Activated CD4-positive, alpha-beta T cell treated with anti-CD3 and anti-CD28 coated beads, Interleukin-2, amount 10 ng/mL, durations not matched to agents 7 days and 5 days (primary cell): Measurements from ENCODE around the gene ADK. TPM values are rescaled to one million over a fixed set of nuclear protein-coding genes. Genes with fewer than 3 reads are reported as not detected.

Experiments
- CTCF ChIA-PET: fragments of 350-600 bp; sonication (Branson Sonifier 250); formaldehyde crosslinking; loops from one replicate; lab custom pipeline; 2021; ENCODE audit warnings: antibody characterized with exemption; lab: Charles Lee
- POLR2A ChIA-PET: fragments of 350-600 bp; sonication (Branson Sonifier 250); formaldehyde crosslinking; loops from one replicate; lab custom pipeline; 2021; ENCODE audit warnings: antibody characterized with exemption; lab: Charles Lee
- DNase-seq: peaks from one replicate; pipeline ENCODE4 v3.0.0-alpha.2; 2020
- H3K27ac Mint-ChIP-seq: one replicate; pipeline ENCODE4 v1.8.0; 2021; ENCODE audit warnings: mild to moderate bottlenecking, moderate library complexity, mixed read lengths
- H3K27me3 Mint-ChIP-seq: one replicate; pipeline ENCODE4 v1.8.0; 2021; ENCODE audit warnings: mixed read lengths
- H3K36me3 Mint-ChIP-seq: one replicate; pipeline ENCODE4 v1.8.0; 2021; ENCODE audit warnings: low read depth, mixed read lengths
- H3K4me1 Mint-ChIP-seq: one replicate; pipeline ENCODE4 v1.8.0; 2021; ENCODE audit warnings: mixed read lengths
- H3K4me3 Mint-ChIP-seq: one replicate; pipeline ENCODE4 v1.8.0; 2021; ENCODE audit warnings: mild to moderate bottlenecking, moderate library complexity, mixed read lengths
- H3K9me3 Mint-ChIP-seq: one replicate; pipeline ENCODE4 v1.8.0; 2021; ENCODE audit warnings: mixed read lengths
- total RNA-seq, 2 experiments: library from RNA; stranded (reverse); gene quantifications; one replicate each; pipeline ENCODE4 v1.2.3, GENCODE V29; 2021

Gene ADK
- total RNA-seq, 2 experiments from 2014 or later: 36.8 to 38.5 TPM

DNA sequence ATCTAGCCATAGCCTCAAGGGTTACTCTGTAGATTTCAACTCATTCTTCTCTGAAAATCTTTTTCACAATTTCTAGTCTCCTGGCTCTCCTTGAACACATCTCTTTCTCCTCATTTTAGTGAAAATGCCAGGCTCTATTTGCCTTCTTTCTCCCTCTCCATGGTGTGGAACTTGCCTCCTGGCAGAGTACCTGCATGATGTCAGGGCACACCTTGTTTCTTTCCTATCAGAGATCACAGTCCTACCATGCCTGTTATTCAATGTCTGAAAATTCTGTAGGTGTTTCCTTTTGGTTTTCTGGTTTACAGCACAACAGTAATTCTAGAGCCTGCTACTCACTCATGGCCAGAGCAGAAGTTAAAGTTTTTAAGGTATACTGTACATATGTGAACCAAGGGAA, 237.8 kb downstream of the ADK start:
- POLR2A ChIA-PET: no interaction called here
- peaks cover 4% of the 10 kb centered on the region for H3K4me1 Mint-ChIP-seq
- H3K4me3 Mint-ChIP-seq: no peak overlapping the region
- no peaks in the 10 kb centered on the region for H3K9me3 Mint-ChIP-seq
- no peaks in the 10 kb centered on the region for H3K27me3 Mint-ChIP-seq
- no peak overlapping the region for H3K27ac Mint-ChIP-seq
- H3K36me3 Mint-ChIP-seq: peaks cover 3% of the 10 kb centered on the region
- DNase-seq: no peak
- CTCF ChIA-PET: interaction anchor here (1.4 kb wide), 1 partner anchor 198 kb away, joined by 3 read pairs; no protein-coding TSS in a partner anchor

DNA sequence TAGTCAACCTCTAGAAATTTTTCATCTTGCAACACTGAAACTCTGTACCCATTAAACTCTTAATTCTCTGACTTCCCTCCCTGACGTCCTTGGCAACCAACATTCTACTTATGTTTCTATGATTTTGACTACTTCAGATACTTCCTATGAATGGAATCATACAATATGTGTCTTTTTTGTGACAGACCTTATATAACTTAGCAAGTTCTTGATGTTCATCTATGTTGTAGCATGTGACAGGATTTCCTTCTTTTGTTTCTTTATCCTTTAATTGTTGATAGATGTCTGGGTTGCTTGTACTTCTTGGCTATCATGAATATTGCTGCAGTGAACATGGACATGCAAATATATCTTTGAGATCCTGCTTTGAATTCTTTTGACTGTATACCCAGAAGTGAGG, 240.8 kb downstream of the ADK start:
- H3K4me1 Mint-ChIP-seq: no peaks in the 10 kb centered on the region
- ChIA-PET POLR2A (no interaction called here), CTCF (interaction anchor here (1.6 kb wide), 1 partner anchor 11 kb away, joined by 4 read pairs; no protein-coding TSS in a partner anchor)
- no peaks in the 10 kb centered on the region for H3K27me3 Mint-ChIP-seq
- H3K4me3 Mint-ChIP-seq: no peak overlapping the region
- H3K27ac Mint-ChIP-seq: no peak overlapping the region
- no peaks in the 10 kb centered on the region for H3K9me3 Mint-ChIP-seq
- DNase-seq: no peak
- H3K36me3 Mint-ChIP-seq: peaks cover 15% of the 10 kb centered on the region

DNA sequence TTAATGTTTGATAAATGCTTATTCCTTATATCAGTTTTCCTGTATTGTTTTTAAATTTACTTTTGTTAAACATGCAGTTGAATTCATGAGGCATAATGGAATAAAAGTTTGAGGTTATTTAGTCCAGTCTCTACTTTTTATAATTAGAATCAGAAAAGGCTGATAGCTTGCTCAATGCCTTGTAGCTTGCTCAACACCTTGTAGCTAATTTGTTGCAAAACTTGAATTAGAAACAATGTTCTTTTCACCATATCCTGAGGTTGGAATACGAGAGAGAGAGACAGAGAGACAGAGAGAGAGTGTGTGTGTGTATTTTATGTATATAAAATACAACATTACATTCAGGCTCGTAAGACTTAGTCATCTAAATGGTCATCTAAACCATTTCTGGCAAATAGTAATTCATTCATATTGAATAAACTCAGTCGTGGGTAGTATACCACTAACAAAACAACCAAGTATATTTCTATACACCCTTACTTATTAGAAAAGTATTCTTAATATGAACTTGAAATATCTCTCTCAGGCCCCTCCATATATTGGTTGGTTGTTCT, 243.5 kb downstream of the ADK start:
- POLR2A ChIA-PET: interaction anchor here (0.5 kb wide), 1 partner anchor 192 kb away, joined by 3 read pairs; no protein-coding TSS in a partner anchor
- Mint-ChIP-seq H3K36me3 (peaks cover 16% of the 10 kb centered on the region), H3K27ac (no peak overlapping the region), H3K9me3 (no peaks in the 10 kb centered on the region), H3K4me3 (no peak overlapping the region), H3K4me1 (no peaks in the 10 kb centered on the region), H3K27me3 (no peaks in the 10 kb centered on the region)
- no peak for DNase-seq
- CTCF ChIA-PET: no interaction called here

DNA sequence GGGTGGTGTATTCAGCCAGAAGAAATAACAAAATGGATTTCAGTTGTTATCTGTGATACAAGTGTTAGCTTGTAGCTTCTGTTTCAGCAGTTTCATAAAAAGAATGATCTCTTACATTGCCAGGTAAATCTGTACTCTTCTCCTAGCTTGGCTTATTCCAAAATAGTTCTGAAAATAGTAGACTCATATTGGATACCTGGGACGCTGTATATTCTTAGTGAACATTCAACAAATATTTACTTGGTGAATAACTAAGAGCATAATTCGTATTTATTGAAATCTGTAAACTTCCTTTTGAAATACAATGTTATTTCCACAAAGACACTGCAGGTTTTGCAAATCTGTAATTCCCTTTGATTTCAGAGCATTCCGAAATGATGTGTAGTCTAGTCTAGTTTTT, 249.2 kb downstream of the ADK start:
- no peak for DNase-seq
- Mint-ChIP-seq H3K36me3 (peaks cover 31% of the 10 kb centered on the region), H3K27ac (no peak overlapping the region), H3K4me3 (no peak overlapping the region), H3K27me3 (no peaks in the 10 kb centered on the region), H3K9me3 (peaks cover 9% of the 10 kb centered on the region), H3K4me1 (no peaks in the 10 kb centered on the region)
- ChIA-PET POLR2A (no interaction called here), CTCF (no interaction called here)

DNA sequence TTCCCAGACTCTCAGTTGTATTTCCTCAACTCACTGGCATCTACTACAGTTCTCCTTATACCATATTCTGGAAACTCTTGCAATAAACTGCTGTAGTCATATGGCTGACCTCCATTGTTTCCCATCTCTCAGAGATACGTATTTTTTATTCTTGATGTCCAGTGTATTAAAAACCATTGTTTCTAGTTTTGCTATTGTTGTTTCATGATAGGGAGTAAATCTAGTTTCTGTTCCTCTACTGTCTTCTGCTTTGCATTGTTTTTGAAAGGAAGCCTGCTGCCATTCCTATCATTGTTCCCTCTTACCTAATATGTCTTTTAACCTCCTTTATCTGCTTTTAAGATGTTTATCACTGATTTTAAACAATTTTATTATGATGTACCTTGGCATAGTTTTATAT, 255.0 kb downstream of the ADK start:
- peaks cover 29% of the 10 kb centered on the region for H3K36me3 Mint-ChIP-seq

DNA sequence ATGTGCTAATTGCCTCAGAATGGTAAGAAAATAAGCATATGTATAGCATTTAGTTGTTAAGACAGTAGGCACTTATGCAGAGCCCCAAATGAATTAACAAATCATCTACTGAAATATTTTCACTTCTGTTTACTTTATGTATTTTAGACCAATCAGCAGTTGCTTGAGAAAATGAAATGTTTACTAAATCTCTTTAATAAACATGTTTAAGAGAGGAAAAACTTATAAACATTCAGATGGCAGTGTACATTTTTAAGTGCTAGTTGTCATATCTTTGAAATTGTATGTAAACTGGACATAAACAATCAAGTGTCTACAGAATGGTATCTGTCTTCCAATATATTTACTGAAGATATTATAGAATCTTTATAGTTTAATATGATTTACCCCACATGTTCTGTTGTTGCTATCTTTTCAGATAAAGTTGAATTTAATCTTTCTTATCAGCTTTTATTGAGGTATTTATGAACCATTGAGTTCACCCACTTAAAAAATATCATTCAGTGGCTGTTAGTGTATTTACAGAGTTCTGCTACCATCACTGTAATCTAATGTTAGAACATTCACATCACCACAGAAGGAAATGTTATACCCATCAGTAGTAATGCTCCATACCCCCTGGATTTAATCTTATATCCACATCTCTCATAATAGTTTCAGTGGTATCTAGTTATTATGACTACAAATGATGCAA, 264.3 kb downstream of the ADK start:
- no peaks in the 10 kb centered on the region for H3K9me3 Mint-ChIP-seq
- ChIA-PET CTCF (no interaction called here), POLR2A (no interaction called here)
- no peak overlapping the region for H3K4me3 Mint-ChIP-seq
- no peak for DNase-seq
- H3K27ac Mint-ChIP-seq: no peak overlapping the region
- no peaks in the 10 kb centered on the region for H3K27me3 Mint-ChIP-seq
- H3K4me1 Mint-ChIP-seq: peaks cover 8% of the 10 kb centered on the region
- peaks cover 8% of the 10 kb centered on the region for H3K36me3 Mint-ChIP-seq

More for the DNA sequence above, 255.0 kb downstream of the ADK start:
- POLR2A ChIA-PET: no interaction called here
- H3K4me3 Mint-ChIP-seq: no peak overlapping the region
- no peak overlapping the region for H3K27ac Mint-ChIP-seq
- DNase-seq: no peak
- CTCF ChIA-PET: no interaction called here
- H3K4me1 Mint-ChIP-seq: no peaks in the 10 kb centered on the region
- peaks cover 12% of the 10 kb centered on the region for H3K9me3 Mint-ChIP-seq
- no peaks in the 10 kb centered on the region for H3K27me3 Mint-ChIP-seq

DNA sequence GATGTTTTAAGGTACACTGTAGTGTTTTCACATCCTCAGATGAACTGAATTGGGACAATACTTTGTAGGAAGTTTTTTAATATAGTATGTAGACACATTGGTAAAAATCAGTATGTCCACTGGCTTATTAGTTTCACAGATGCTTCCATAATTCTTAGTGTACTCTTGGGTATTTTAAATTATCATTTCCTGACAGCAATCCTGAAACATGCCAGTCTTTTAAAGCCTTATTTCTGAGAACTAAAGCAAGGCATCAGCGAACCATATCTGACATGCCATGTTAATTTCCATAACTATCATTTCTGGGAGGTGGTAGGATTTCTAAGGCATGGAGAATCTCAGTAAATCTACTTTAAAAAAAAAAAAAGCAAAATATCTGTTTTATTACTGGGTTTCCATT, 266.4 kb downstream of the ADK start:
- ChIA-PET POLR2A (no interaction called here), CTCF (no interaction called here)
- H3K4me1 Mint-ChIP-seq: peaks cover 8% of the 10 kb centered on the region
- no peaks in the 10 kb centered on the region for H3K36me3 Mint-ChIP-seq
- no peak overlapping the region for H3K27ac Mint-ChIP-seq
- H3K9me3 Mint-ChIP-seq: no peaks in the 10 kb centered on the region
- H3K27me3 Mint-ChIP-seq: no peaks in the 10 kb centered on the region
- H3K4me3 Mint-ChIP-seq: no peak overlapping the region
- no peak for DNase-seq

DNA sequence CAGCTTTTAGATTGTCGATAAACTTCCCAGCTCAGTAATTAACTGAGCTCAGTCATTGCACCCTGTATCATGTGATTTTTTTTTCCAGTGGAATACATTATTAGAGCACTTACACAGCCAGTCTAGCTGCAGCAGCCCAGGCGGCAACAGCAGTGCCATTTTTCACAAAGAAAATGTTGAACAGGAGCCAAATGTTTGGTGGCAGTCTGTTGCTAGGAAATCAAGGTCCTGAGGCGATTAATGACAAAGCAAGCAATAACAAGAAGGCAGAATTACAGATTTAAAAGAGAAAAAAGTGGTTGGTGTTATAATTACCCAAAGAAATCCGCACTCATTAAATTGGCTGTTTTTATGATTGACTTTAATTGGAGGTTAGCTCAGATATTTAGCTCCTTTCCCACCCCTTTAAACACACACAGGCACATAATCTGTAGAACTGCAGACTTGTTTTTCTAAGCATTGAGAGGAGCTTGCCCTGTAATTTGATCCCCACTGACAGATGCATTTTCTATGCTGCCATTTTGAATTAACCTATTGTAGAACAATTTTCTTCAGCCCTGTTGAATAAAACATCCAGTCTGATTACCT, 267.4 kb downstream of the ADK start:
- Mint-ChIP-seq H3K36me3 (no peaks in the 10 kb centered on the region), H3K4me1 (peaks cover 8% of the 10 kb centered on the region), H3K9me3 (no peaks in the 10 kb centered on the region), H3K4me3 (no peak overlapping the region), H3K27ac (no peak overlapping the region), H3K27me3 (no peaks in the 10 kb centered on the region)
- CTCF ChIA-PET: interaction anchor here (0.6 to 1.0 kb wide), 3 partner anchors 25 to 998 kb away, joined by 3 to 4 read pairs (median 3); no protein-coding TSS in a partner anchor
- no peak for DNase-seq
- POLR2A ChIA-PET: no interaction called here

DNA sequence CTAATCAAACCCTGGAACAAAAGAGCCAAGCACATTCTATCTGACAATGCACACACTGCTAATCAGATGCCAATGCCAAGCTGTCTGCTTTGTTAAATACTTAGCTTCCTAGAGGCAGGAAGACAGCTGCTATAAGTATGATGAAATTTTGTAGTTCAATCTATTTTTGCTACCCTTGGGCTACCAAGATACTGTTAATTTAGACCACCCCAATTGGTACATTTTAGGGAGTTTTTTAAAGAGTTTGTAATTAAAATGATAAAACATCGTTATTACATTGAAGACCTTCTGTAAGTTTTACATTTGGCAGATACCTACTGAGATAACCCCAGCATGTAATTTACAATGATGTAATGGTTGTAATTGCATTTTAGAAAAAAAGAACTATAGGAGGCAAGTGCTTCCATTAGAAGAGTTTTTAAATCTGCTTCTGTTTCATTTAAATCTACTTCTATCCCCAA, 268.5 kb downstream of the ADK start:
- CTCF ChIA-PET: interaction anchor here (0.7 to 1.3 kb wide), 2 partner anchors 15 to 24 kb away, joined by 3 to 4 read pairs; no protein-coding TSS in a partner anchor
- Mint-ChIP-seq H3K9me3 (peaks cover under 1% of the 10 kb centered on the region), H3K4me3 (no peak overlapping the region), H3K4me1 (peaks cover 8% of the 10 kb centered on the region), H3K27ac (no peak overlapping the region), H3K27me3 (no peaks in the 10 kb centered on the region), H3K36me3 (peaks cover under 1% of the 10 kb centered on the region)
- POLR2A ChIA-PET: no interaction called here
- DNase-seq: no peak

DNA sequence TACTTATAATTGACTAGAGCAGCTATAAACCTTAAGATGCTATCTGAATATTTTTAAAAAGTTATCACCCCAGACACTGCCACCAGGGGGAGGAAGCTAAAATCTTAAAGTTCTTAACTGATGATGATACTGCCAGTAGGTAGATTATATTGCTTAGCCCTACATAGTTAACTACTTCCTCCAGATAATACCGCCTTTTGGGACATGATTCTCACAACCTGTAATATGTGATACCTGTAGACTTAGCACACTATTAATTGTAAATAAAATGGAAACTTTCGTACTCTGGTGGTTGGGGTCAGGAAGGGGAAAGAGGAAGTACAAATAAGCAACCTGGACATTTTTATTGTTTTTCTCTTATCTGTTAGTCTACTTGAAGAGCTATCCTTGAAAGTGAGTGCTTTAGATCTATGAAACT, 268.9 kb downstream of the ADK start:
- H3K27me3 Mint-ChIP-seq: no peaks in the 10 kb centered on the region
- H3K27ac Mint-ChIP-seq: no peak overlapping the region
- DNase-seq: peak; percentile 58
- peaks cover 2% of the 10 kb centered on the region for H3K36me3 Mint-ChIP-seq
- POLR2A ChIA-PET: no interaction called here
- no peak overlapping the region for H3K4me3 Mint-ChIP-seq
- peaks cover 8% of the 10 kb centered on the region for H3K4me1 Mint-ChIP-seq
- CTCF ChIA-PET: interaction anchor here (0.7 to 1.3 kb wide), 2 partner anchors 15 to 24 kb away, joined by 3 to 4 read pairs; no protein-coding TSS in a partner anchor
- H3K9me3 Mint-ChIP-seq: peaks cover 2% of the 10 kb centered on the region

DNA sequence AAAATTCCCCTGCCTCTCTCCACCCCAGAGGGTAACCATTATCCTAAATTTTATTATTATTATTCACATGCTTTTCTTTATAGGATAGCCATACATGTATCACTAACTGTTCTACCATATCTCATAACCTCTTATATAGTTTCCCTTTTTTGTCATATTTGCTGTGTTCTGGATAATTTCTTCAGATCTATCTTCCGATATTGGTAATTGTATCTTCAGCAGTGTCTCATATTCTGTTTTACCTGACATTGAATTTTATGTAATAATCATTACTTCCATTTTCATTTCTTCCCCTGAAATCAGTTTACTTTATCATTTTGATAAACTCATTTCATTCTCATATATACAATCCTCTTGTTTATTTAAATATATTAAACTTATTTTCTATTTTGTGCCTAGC, 273.5 kb downstream of the ADK start:
- H3K4me3 Mint-ChIP-seq: no peak overlapping the region
- CTCF ChIA-PET: interaction anchor here (1.3 kb wide), 1 partner anchor 596 kb away, joined by 3 read pairs; no protein-coding TSS in a partner anchor
- no peak overlapping the region for H3K27ac Mint-ChIP-seq
- no peak for DNase-seq
- H3K36me3 Mint-ChIP-seq: peaks cover 4% of the 10 kb centered on the region
- POLR2A ChIA-PET: no interaction called here
- H3K4me1 Mint-ChIP-seq: peaks cover 4% of the 10 kb centered on the region
- peaks cover 2% of the 10 kb centered on the region for H3K9me3 Mint-ChIP-seq
- H3K27me3 Mint-ChIP-seq: no peaks in the 10 kb centered on the region

DNA sequence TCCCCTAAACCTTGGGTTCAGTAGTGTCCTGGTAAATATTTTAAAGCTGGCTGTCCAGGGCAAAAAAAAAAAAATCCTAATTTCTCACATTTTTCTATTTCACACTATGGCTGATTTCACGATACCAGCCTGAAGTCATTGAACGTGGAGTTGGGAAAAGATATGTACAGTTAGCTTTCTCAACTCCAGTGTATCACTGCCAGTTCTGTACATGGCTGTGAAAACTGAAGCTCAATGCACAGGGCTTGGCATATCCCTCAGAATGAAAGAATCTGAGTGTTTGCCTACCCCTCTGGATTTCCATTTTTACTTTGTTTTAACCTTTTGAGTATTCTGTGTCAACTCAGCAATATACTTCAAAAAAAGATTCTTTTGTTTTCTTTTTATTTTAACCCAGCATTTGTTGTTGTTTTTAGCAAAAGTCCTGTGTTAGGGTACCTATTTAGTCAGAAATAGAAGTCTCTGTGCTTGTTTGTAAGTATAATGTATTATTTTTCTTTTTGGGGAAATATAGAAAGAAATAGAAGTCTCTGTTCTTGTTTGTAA, 274.5 kb downstream of the ADK start:
- CTCF ChIA-PET: interaction anchor here (0.6 to 1.3 kb wide), 3 partner anchors 14 to 595 kb away, joined by 3 to 5 read pairs (median 4); no protein-coding TSS in a partner anchor
- no peaks in the 10 kb centered on the region for H3K27me3 Mint-ChIP-seq
- H3K27ac Mint-ChIP-seq: no peak overlapping the region
- DNase-seq: no peak
- H3K36me3 Mint-ChIP-seq: peaks cover 5% of the 10 kb centered on the region
- H3K4me1 Mint-ChIP-seq: no peaks in the 10 kb centered on the region
- H3K4me3 Mint-ChIP-seq: no peak overlapping the region
- H3K9me3 Mint-ChIP-seq: peaks cover 2% of the 10 kb centered on the region
- POLR2A ChIA-PET: no interaction called here

DNA sequence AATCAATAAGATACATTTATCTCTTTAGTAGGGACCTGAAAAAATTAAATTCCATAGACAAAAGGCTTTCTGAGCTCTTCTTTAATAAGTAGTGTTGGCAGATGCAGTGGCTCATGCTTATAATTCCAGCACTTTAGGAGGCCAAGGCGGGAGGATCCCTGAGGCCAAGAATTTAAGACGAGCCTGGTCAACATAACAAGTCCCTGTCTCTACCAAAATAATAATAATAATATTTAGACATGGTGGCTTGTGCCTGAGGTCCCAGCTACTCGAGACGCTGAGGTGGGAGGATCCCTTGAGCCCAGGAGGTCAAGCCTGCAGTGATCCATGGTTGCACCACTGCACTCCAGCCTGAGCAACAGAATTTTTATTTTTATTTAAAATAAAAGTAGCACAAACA, 280.8 kb downstream of the ADK start:
- no peak overlapping the region for H3K27ac Mint-ChIP-seq
- ChIA-PET CTCF (no interaction called here), POLR2A (no interaction called here)
- H3K9me3 Mint-ChIP-seq: no peaks in the 10 kb centered on the region
- H3K4me1 Mint-ChIP-seq: no peaks in the 10 kb centered on the region
- H3K36me3 Mint-ChIP-seq: peaks cover 15% of the 10 kb centered on the region
- no peak for DNase-seq
- no peak overlapping the region for H3K4me3 Mint-ChIP-seq
- H3K27me3 Mint-ChIP-seq: no peaks in the 10 kb centered on the region
